DOHH2 (cell line): Measurements from ENCODE around the gene ANK3.

ENCODE experiments used
- CTCF ChIP-seq: fragments of 200-600 bp; sonication (generic); IDR thresholded peaks from one replicate; pipeline ENCODE4 v1.5.1; 2014; ENCODE audit warnings: antibody characterized with exemption, mild to moderate bottlenecking, low read depth, low read length; ENCODE audit not compliant: poor library complexity, severe bottlenecking
- EZH2phosphoT487 ChIP-seq: fragments of 200-600 bp; sonication (generic); IDR thresholded peaks from 2 replicates; pipeline ENCODE4 v1.6.1; 2017; ENCODE audit warnings: borderline replicate concordance, mild to moderate bottlenecking, antibody characterized with exemption, low read length, moderate library complexity, mixed read lengths

DNA sequence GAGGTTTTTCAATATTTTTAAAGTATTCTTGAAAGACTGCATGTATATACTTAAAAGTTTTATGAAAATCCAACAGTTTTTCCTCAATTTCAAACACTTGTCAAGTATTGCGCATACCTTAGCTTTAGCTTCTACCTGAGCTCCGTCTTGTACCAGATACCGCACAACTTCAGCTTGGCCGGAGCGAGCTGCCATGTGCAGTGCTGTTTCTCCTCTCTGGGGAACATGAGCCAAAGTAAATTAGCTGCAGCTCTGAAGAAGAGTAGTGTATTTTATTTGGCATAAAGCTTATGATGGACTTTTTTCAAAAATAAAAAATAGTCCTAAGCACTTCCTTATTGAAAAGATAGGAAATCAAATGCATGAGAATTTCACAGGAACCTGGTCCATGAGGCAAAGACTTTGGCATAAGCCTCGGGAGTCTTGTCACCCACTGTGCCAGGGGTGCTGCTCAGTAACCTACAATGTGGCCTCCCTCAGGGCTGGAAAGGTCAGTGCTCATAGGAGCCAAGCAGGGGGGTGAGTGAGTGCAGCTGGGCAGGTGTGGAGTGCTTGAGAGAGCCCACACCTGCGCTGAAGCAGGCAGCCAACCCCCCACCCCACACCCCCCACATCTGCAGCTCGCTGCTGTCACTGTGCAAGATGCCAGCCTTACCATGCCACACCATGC lies 189.5 kb downstream of the ANK3 start:
- TF ChIP-seq CTCF (no peak), EZH2phosphoT487 (no peak)
